ENCODE data around the gene ZNF516.

ZNF516 gene

DNA sequence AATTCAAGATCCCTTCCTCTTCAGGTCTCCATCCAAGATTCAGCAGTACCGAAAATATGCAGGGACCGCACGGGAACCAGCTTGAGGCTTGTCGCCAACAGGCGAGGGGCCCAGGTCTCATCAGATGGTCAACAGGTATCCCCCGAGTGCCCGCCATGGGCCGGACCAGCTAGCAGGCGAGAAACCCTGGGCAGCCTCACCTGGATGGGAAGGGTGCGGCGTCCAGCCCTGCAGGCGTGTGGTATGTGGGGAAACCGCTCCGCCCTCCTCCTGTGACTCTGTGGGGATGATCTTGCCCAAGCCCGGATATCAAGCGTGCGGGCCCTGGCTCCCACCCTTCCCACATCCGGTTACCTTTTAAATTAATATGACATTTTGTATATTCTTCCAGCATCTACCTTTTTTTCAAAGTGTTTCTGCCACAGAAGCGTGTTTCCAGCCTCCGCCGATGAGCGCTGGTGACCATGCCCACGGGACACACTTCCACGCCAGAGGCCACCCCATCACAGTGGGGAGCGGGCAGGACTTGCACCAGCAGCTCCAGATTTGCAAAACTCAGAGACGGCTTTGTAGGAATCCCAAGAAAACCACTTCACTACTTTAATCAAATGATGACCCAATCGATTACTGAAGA lies 33.2 kb downstream of the ZNF516 start:
- peak in 2 of 42 donors; percentile 2 to 31 for DNase-seq
- intact Hi-C loops (cut with DNase I) = no loop called here

DNA sequence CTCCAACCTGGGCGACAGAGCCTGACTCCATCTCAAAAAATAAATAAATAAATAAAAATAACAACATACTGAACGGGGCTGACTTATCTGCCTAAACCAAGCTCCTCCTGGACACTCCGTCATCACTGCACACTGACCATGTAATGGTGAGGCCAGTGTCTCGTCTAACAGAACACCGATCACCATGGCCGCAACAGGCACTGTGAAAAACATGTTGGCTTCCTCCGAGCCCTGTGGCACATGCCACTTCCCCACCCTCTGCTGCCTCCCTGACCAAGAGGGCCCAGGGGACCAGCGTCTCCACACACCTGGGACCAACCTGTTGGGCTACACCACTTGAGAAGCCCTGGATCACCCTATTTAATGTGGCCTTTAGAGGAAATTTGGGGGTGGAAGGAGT lies 33.9 kb downstream of the ZNF516 start:
- intact Hi-C loops (cut with DNase I) = no loop called here
- DNase-seq = peak in 2 of 42 donors; percentile 7 to 32

DNA sequence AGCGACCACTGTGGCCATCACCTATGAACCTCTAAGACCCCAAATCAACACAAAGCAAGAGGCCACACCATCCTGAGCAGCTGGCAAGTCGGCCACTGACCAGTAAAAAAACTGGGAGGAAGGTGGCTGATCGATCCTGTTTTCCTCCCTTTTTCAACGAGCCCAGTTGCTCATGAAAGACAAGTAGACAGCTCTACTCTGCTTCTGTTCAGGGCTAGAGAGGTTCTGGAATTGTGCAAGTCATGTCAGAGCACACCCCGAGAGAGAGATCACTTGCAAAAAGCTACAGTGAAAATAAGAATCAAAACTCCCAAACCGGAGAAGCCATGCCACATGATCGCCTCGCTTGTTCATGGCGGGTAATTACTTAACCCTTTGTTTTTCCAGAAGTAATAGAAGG lies 34.6 kb downstream of the ZNF516 start:
- DNase-seq = peak in 1 of 42 donors; percentile 6
- intact Hi-C loops (cut with DNase I) = no loop called here

DNA sequence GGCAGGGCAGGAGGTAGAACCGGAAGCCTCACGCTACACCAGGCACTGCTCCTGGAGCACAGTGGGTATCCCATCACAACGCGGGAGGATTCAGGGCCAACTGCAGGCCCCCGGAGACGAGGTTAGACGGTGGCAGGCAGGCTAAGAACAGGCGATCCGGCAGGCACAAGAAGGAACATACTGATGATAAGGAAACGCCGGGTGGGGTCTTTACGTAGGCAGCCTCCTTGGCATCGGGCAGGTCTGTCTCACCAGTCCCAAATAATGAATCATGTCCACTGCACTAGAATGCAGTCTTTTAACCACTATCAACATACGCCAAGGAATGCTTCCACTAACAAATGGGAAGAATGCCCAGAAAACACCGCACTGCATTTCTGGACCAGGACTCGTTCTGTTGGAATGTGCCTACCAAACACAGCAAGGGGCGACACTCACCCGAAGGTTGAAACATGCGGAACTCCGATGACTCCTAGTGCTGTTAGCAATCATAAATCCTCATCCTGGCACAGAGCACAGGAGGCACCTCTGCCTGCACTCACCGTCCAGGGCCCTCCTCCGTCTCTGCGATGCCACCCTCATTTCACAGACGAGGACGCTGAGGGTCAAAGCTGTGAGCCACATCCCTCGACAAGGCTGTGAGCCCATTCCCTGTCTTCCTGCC lies 35.2 kb downstream of the ZNF516 start:
- intact Hi-C loops (cut with DNase I) = no loop called here
- DNase-seq = peak in 3 of 42 donors; percentile 7 to 49 (median 13)

DNA sequence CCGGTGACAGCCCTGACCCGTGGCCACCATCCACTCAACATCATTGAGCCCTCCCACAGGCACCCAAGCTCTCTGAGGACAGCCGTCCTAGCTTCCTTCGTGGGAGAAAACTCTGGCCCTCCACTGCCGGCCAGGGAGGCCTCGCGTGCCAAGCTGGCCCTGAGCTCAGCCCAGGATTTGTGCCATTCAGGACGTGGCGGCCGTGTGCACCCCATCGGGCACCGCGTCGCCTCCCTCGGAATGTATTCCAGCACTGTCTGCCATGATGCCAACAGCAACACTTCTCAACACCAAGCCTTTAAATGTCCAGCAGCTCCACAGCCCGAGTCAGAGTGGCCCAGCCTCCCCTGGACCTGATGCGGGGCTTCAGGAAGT lies 35.7 kb downstream of the ZNF516 start:
- peak in 5 of 42 donors; percentile 9 to 37 (median 23) for DNase-seq

DNA sequence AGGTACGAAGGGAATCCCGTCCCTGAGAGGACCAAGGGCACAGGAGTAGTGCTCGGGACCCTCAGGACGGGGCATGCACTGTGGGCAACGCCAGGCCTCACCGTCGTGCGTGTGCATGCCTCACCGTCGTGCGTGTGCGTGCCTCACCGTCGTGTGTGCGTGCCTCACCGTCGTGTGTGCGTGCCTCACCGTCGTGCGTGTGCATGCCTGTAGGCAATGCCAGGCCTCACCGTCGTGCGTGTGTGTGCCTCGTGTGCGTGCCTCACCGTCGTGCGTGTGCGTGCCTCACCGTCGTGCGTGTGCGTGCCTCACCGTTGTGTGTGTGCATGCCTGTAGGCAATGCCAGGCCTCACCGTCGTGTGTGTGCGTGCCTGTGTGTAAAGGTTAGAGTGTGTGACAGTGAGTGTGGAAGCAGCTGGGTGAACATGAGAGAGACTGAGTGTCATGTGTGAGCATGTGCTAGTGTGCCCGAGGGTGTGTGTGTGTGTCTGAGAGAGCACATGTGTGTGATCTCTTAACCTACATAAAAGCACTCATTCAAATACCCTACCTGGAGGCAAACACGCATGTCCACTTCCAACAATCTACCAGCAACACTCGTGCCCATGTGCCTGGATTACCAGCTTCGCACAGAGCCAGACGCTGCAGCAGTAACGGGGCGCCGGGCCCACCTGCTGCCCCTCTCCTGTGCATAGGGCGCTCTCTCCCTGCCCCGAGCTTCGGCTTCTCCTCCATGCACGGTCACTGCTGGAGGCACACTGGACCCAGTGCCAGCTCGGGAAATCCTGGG lies 36.3 kb downstream of the ZNF516 start:
- peak in 3 of 42 donors; percentile 11 to 33 (median 17) for DNase-seq
- intact Hi-C loops (cut with DNase I) = no loop called here

More for the DNA sequence above, 35.7 kb downstream of the ZNF516 start:
- intact Hi-C loops (cut with DNase I) = no loop called here

DNA sequence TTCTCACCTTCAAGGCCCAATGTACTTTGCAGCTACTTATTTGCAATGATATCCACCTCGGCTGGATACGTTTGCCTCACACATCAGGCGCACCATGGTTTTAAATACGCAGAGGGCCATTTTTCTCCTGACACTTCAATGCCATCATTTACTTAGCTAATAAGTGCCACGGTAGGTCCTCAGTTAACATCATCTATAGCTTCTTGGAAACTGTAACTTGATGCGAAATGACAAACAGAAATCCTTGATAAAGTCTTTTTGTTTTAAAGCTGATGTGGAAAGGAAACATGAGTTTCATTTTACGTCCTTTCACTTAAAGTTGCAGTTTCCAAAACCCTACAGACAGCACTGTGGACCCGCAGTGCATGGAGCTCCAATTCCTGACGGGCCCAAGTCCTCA lies 37.1 kb downstream of the ZNF516 start:
- intact Hi-C loops (cut with DNase I) = no loop called here

DNA sequence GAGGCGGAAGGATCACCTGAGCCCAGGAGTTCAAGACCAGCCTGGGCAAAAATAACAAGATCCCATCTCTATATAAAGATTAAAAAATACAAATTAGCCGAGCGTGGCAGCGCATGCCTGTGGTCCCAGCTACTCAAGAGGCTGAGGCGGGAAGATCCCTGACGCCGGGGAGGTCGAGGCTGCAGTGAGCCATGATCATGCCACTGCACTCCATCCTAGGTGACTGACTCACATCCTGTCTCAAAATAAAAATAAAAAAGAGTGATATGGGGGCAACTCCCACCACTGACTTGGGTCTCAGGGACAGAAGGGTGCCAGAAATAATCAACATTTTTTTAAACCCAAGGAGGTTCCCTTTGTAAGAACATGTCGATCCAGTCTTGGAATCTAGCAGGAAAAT lies 37.6 kb downstream of the ZNF516 start:
- DNase-seq = peak in 5 of 42 donors; percentile 2 to 34 (median 8)
- intact Hi-C loops (cut with DNase I) = no loop called here

More for the DNA sequence above, 37.1 kb downstream of the ZNF516 start:
- DNase-seq = peak in 2 of 42 donors; percentile 1 to 8

DNA sequence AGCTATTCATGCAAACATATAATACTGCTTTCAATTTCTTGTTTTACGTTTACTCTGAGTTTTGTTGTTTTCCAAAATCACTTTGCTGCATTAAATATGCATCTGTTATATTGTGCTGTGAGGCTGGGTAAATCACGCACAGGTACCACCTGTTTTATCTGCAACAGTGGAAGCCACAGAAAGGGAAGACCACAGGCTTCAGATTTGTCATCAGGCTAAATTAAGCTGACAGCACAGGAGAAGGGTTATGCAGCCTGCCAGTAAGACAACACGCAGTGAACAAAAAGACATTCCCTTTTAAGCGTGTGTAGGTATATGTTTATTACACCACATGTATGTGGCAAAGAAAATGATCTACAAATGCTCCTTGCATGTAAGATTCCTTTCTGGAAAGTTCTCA lies 38.2 kb downstream of the ZNF516 start:
- intact Hi-C loops (cut with DNase I) = no loop called here
- DNase-seq = peak in 2 of 42 donors; percentile 1 to 2

DNA sequence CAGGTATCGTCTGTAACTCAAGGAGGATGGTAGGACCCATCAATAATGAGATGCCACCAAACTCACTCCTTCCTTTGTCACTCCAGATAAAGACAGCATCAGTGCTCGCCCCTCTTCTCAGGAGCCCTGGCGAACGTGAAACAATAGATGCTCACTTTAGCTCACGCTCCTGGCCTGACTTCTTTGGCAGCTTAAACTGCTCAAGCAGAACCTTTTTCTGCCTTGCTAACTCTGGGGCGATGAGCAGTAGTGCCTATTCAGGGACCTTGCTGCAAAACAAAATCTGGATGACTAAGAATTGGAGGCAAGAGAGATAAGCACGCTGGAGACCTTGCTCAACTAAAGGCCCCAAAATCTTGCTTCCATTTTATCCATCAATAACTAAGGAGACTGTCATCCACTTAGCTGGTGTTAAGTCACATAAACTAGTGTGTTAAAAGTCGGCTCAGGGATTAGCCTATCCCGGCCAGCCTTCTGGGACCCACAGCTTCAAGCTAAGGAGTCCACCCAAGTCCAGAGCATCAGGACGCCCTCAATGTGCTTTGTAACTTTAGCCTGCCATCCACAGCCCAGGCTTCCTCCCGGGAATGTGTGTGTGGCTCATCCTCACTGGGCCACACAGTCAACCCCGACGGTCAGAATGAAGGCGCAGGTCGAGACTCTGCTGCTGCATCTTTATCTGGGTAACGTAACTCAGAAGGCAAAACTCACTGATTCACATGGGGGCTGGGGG lies 38.9 kb downstream of the ZNF516 start:
- intact Hi-C loops (cut with DNase I) = no loop called here
- peak in 6 of 42 donors; percentile 5 to 35 (median 18) for DNase-seq

DNA sequence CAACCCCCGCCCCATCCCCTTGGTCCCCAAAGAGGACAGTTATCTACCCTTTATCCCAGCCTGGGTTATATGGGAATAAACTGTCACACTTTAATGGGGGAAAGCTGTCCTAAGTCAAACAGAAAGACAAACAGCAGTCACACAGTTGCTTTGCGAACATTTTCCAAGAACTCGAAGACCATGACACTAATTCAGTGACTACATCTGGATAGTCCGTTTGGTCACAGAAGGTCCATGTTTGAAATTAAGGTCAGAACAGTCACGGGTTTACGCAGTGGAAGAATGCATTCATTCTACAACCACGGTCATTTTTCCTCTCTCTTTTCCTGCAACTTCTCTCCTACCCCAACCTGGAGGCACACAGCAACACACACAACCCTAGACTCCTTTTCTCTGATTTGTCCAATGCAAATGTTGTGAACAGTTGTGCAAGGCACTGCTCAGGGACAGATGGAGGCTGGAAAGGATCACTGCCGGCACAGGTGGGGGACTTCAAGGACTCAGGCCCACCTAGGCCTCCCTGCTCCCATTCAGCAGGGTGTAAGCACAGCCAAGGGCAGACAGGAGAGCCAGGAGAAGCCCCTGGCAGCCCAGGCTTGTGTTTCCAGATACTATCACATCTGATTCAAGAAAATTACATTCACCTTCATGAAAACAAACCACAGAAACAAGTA lies 39.9 kb downstream of the ZNF516 start:
- peak in 6 of 42 donors; percentile 4 to 13 (median 10) for DNase-seq
- intact Hi-C loops (cut with DNase I) = no loop called here

DNA sequence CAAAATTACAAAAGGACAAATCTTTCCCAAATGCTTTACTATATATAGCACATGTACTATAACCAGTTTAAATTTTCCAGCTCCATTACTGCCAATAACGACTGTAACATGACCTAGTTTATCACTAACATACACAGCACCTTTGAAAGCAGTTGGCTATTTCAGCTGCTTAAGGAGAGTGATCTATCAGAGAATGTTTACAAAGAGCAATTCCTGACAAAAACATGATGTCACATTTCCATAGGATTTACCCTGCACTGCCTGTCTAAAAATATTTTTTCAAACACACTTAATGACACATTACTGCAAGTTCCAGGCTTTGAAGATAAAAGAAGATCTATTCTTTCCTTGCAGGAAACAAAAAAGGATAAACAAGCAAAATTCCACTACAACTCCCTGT lies 40.6 kb downstream of the ZNF516 start:
- DNase-seq = no peak
- intact Hi-C loops (cut with DNase I) = no loop called here

DNA sequence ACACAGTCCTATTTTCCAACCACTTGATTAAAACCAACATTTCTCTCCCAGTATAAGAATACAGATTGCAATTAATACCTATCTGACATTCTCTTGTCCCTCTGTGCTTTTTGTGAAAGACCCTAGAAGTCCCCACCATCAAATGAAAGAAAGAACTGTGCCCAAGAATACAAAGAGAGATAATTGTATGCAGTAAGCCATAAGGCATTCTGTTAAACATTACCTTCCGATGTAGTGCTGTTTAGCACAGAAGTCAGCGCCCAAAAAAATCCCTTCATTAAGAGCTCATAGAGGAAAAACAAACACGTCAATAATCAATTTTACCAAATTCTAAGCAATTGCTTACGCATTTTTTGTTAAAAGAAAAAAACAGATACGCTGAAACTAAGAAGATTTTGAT lies 41.1 kb downstream of the ZNF516 start:
- peak in 1 of 42 donors; percentile 3 for DNase-seq
- intact Hi-C loops (cut with DNase I) = no loop called here

DNA sequence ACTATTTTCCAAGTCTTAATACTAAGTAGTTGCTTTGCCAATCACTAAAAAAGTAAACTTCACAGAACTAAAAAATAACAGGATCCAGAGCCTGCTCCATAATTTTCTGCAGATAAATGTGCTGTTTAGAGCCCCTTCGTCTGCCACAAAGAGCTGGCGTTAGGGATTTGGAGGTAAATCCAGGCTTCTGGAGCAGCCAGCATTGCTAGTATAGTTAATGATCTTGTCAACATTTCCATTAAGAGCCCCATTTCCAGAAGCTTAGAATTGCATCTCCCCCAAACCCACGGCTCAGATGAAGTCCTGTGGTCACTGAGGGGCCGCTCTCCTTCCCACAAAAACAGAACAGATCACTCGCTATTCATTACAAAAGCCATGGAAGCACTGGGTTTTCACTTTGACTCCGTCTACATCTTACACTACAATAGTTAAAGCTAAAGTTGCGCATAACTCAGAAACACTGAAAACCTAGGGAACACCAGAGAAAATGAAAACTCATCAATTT lies 41.9 kb downstream of the ZNF516 start:
- peak in 4 of 42 donors; percentile 6 to 31 (median 17) for DNase-seq
- intact Hi-C loops (cut with DNase I) = no loop called here

DNA sequence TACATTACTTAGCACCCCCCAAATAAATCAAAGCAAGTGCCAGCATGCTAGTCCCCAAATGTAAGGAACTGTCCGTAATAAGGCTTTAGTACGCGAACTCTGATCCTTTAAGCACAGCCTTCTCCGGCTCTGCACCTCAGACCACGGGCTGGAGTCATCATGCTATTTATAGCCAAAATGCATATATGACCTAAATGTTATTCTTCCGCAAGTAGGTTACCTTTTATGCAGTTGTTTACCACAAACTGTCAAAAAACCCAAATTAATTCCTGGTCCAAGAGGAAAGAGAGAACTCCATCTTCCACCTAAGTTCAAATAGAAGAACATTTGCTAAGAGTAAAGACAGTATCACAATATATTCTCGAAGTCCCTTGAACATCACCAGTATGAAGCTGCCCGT lies 42.7 kb downstream of the ZNF516 start:
- peak in 4 of 42 donors; percentile 9 to 31 (median 22) for DNase-seq
- intact Hi-C loops (cut with DNase I) = no loop called here

DNA sequence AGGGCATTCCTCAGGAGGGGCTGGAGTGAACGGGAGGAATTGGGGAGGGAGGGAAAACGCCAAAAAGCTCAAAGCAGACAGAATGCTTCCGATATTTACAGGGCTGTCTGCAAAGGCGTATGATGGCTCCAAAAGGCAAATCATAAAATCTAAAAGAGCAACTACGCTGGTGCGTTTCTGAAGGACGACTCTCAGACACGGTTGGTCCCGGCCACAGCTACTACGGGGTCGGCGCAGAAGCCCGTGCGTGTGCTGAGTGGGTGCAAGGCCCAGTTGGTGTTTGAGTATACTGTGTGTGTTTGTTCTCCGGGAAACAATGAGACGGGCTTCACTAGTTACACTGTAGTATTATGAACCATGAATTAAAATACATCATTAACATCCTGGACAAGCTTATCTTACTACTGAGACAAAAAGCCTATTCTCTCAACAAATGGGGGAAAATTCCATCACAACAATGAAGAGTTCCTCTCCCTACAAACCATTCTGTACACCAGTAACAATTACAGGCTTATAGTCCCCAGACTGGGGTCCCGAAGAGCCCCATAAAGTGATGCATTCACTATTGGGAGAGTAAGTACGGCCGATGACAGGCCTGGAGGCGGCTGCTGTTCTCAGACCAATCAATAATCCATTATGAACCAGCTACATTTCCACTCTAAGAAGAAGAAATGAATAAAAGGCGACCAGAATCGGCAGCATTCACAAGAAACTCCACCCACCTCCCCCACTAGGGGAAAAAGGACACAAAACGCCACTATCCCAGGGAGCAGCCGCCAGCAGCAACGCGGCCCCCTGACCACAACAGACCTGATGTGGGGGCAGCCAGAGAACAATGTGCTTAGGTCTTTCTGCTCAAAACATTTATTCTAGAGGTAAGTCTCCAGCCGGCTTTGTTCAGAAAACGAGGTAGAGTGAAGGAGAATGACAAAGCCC lies 43.4 kb downstream of the ZNF516 start:
- intact Hi-C loops (cut with DNase I) = no loop called here
- DNase-seq = peak in 10 of 42 donors; percentile 16 to 52 (median 38)

Measured in head of caudate nucleus (tissue), 42 donors.